NCI-H526 (cell line): Measurements from ENCODE around the gene TRAK2.
"Not testable (repeated sequence)": the region's sequence is repeated elsewhere in the genome, so short reads cannot be mapped to it uniquely, and the experiment has no call there.

Experiments
- DNase-seq, 2 experiments: peaks; one replicate each; lab custom pipeline; 2025; lab: John Stamatoyannopoulos, UW

The TRAK2 gene

GRCh38 chr2:201415149-201415548 is 36.1 kb downstream of the TRAK2 start:
- no peak for DNase-seq

- DNase-seq, result no peak
Observed at GRCh38 chr2:201414099-201415023, 36.9 kb downstream of the TRAK2 start.

- no peak for DNase-seq
Observed at GRCh38 chr2:201413552-201413951, 37.7 kb downstream of the TRAK2 start.

- DNase-seq, result no peak
Observed at GRCh38 chr2:201413143-201413542, 38.1 kb downstream of the TRAK2 start.

- DNase-seq, result no peak
Observed at GRCh38 chr2:201411421-201411820, 39.8 kb downstream of the TRAK2 start.

- DNase-seq, result no peak
Observed at GRCh38 chr2:201408931-201409330, 42.3 kb downstream of the TRAK2 start.

GRCh38 chr2:201407265-201407664 is 44.0 kb downstream of the TRAK2 start:
- DNase-seq, result no peak

- DNase-seq, result no peak
Observed at GRCh38 chr2:201406077-201406662, 45.1 kb downstream of the TRAK2 start.

- DNase-seq, result no peak
Observed at GRCh38 chr2:201404699-201405280, 46.5 kb downstream of the TRAK2 start.

- DNase-seq, result no peak
Observed at GRCh38 chr2:201403880-201404279, 47.4 kb downstream of the TRAK2 start.

- no peak for DNase-seq
Observed at GRCh38 chr2:201402651-201403562, 48.4 kb downstream of the TRAK2 start.

- peak; percentile 15 to 26 for DNase-seq
Observed at GRCh38 chr2:201401815-201402214, 49.4 kb downstream of the TRAK2 start.

GRCh38 chr2:201396595-201396994 is 54.7 kb downstream of the TRAK2 start:
- no peak for DNase-seq

GRCh38 chr2:201383136-201383535 is 68.1 kb downstream of the TRAK2 start:
- no peak for DNase-seq

- no peak for DNase-seq
Observed at GRCh38 chr2:201378496-201379397, 72.5 kb downstream of the TRAK2 start.

- DNase-seq, result no peak
Observed at GRCh38 chr2:201377218-201377617, 74.0 kb downstream of the TRAK2 start.

GRCh38 chr2:201369775-201370174 is 81.5 kb downstream of the TRAK2 start:
- DNase-seq, result no peak

- DNase-seq, result not testable (repeated sequence)
Observed at GRCh38 chr2:201369318-201369717, 81.9 kb downstream of the TRAK2 start.

- DNase-seq, result no peak
Observed at GRCh38 chr2:201366146-201366545, 85.1 kb downstream of the TRAK2 start.

GRCh38 chr2:201363857-201364560 is 87.2 kb downstream of the TRAK2 start:
- peak; percentile 7 to 66 for DNase-seq
